Spleen (tissue), 7 donors: Measurements from ENCODE around the gene TMEM245.

Experiments used
- POLR2AphosphoS5 ChIP-seq, 3 donors: sonication (generic); formaldehyde crosslinking; IDR thresholded peaks; one replicate each; pipeline ENCODE4 v1.5.1; 2017; ENCODE audit warnings: antibody characterized with exemption in 3 of 3
- TF ChIP-seq, protein P1 (sequence below), 11 experiments: fragments of 200-600 bp in 7 of 11; fragments of 450-650 bp in 4 of 11; sonication (generic) in 4 of 11; IDR thresholded peaks in 8 of 11; conservative IDR thresholded peaks in 3 of 11; 1 replicate in 7 of 11; 2 replicates in 4 of 11; pipeline versions ENCODE4 v1.4.0 to v1.8.0; 2016 to 2021; ENCODE audit warnings: antibody characterized with exemption in 11 of 11, inconsistent platforms in 4 of 11, mild to moderate bottlenecking in 1 of 11
- donor health status: DM: no; HTN: no; CAD: no; lungs with moderate emphysema.
- donor health status: DM: no; HTN: no; CAD: no.
- donor health status: DM: no; HTN: no; CAD: no.

- TF ChIP-seq, protein P1, sequence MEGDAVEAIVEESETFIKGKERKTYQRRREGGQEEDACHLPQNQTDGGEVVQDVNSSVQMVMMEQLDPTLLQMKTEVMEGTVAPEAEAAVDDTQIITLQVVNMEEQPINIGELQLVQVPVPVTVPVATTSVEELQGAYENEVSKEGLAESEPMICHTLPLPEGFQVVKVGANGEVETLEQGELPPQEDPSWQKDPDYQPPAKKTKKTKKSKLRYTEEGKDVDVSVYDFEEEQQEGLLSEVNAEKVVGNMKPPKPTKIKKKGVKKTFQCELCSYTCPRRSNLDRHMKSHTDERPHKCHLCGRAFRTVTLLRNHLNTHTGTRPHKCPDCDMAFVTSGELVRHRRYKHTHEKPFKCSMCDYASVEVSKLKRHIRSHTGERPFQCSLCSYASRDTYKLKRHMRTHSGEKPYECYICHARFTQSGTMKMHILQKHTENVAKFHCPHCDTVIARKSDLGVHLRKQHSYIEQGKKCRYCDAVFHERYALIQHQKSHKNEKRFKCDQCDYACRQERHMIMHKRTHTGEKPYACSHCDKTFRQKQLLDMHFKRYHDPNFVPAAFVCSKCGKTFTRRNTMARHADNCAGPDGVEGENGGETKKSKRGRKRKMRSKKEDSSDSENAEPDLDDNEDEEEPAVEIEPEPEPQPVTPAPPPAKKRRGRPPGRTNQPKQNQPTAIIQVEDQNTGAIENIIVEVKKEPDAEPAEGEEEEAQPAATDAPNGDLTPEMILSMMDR (IDR thresholded peaks at IDR 0.05 in 8 of 11, conservative IDR thresholded peaks at IDR 0.05 in 3 of 11): no peak
- no peak for TF ChIP-seq POLR2AphosphoS5 (IDR thresholded peaks at IDR 0.05)
Observed at GRCh38 chr9:108978205-108978604, 141.5 kb downstream of the TMEM245 start.
